H1 (cell line): Measurements from ENCODE around the gene TMEM203. TPM values are rescaled to one million over a fixed set of nuclear protein-coding genes. Genes with fewer than 3 reads are reported as not detected.

ENCODE experiments used
- CTCF ChIA-PET: fragments of 300-600 bp; sonication (Branson Sonifier 250); formaldehyde crosslinking; loops from one replicate; lab custom pipeline; 2021; ENCODE audit not compliant: partially characterized antibody; lab: Charles Lee
- POLR2A ChIA-PET: fragments of 300-600 bp; sonication (Branson Sonifier 250); formaldehyde crosslinking; loops from one replicate; lab custom pipeline; 2021; ENCODE audit warnings: inconsistent platforms; ENCODE audit not compliant: partially characterized antibody; lab: Charles Lee
- DNase-seq, 2 experiments: peaks; one replicate each; pipeline versions ENCODE4 v3.0.0 to v3.0.0-alpha.2; 2010 to 2022; ENCODE audit warnings: low spot score in 2 of 2, low read depth in 1 of 2, mixed read lengths in 1 of 2
- FAIRE-seq: peaks from 2 replicates; lab custom pipeline; 2011; peaks lifted over from hg19 to GRCh38; lab: Jason Lieb, UNC
- H2AFZ ChIP-seq: 2 replicates; pipeline ENCODE4 v1.8.1; 2012; ENCODE audit warnings: low read length, inconsistent platforms
- H2AK5ac ChIP-seq: 2 replicates; pipeline ENCODE4 v1.6.1; 2013; ENCODE audit warnings: low read depth, low read length
- H2BK120ac ChIP-seq: replicated peaks from 2 replicates; pipeline ENCODE3; 2013; ENCODE audit warnings: low read depth, low read length, inconsistent platforms
- H2BK12ac ChIP-seq: 2 replicates; pipeline ENCODE4 v1.6.1; 2013; ENCODE audit warnings: low read depth, low read length
- H2BK15ac ChIP-seq: 2 replicates; pipeline ENCODE4 v1.6.1; 2013; ENCODE audit warnings: low read length
- H2BK20ac ChIP-seq: 2 replicates; pipeline ENCODE4 v1.6.1; 2013; ENCODE audit warnings: low read length
- H2BK5ac ChIP-seq: 2 replicates; pipeline ENCODE4 v1.6.1; 2013; ENCODE audit warnings: low read depth, low read length
- H3K14ac ChIP-seq: 2 replicates; pipeline ENCODE4 v1.6.1; 2013; ENCODE audit warnings: inconsistent platforms; ENCODE audit not compliant: insufficient read length
- H3K18ac ChIP-seq: 2 replicates; pipeline ENCODE4 v1.6.1; 2013; ENCODE audit warnings: low read length; ENCODE audit errors: extremely low read depth
- H3K23ac ChIP-seq: 2 replicates; pipeline ENCODE4 v1.6.1; 2013; ENCODE audit warnings: inconsistent platforms; ENCODE audit not compliant: insufficient read length
- H3K23me2 ChIP-seq: 2 replicates; pipeline ENCODE4 v1.6.1; 2013; ENCODE audit warnings: low read depth, low read length
- H3K27ac ChIP-seq: 2 replicates; pipeline ENCODE4 v1.6.1; 2011; ENCODE audit warnings: low read depth, low read length, inconsistent platforms
- H3K27me3 ChIP-seq, 4 experiments: replicated peaks in 1 of 4; 1 replicate in 1 of 4; 2 replicates in 3 of 4; pipeline versions ENCODE4 v1.6.1 to v1.8.1; 2011 to 2013; ENCODE audit warnings: low read length in 3 of 4, mild to moderate bottlenecking in 3 of 4, inconsistent platforms in 2 of 4, mixed read lengths in 2 of 4, moderate library complexity in 1 of 4; ENCODE audit not compliant: control insufficient read depth in 3 of 4, insufficient read depth in 3 of 4; ENCODE audit errors: extremely low read depth in 1 of 4
- H3K36me3 ChIP-seq, 4 experiments: 2 replicates each; pipeline versions ENCODE4 v1.6.1 to v1.8.1; 2011 to 2013; ENCODE audit warnings: mild to moderate bottlenecking in 4 of 4, low read length in 3 of 4, moderate library complexity in 2 of 4, control low read depth in 1 of 4, inconsistent platforms in 1 of 4; ENCODE audit not compliant: insufficient read depth in 4 of 4, control insufficient read depth in 2 of 4
- H3K4ac ChIP-seq: replicated peaks from 2 replicates; pipeline ENCODE3; 2013; ENCODE audit warnings: low read length, low read depth, mixed read lengths, inconsistent platforms; ENCODE audit not compliant: insufficient read length
- H3K4me1 ChIP-seq, 4 experiments: replicated peaks in 1 of 4; 1 replicate in 1 of 4; 2 replicates in 3 of 4; pipeline versions ENCODE4 v1.6.1 to v1.8.1; 2011 to 2013; ENCODE audit warnings: low read length in 3 of 4, inconsistent platforms in 2 of 4, mixed read lengths in 1 of 4; ENCODE audit not compliant: insufficient read depth in 4 of 4, control insufficient read depth in 3 of 4
- H3K4me2 ChIP-seq, 2 experiments: 2 replicates each; pipeline versions ENCODE4 v1.6.1 to v1.8.1; 2011 to 2013; ENCODE audit warnings: low read depth in 2 of 2, low read length in 2 of 2, control low read depth in 1 of 2, inconsistent platforms in 1 of 2, mild to moderate bottlenecking in 1 of 2; ENCODE audit not compliant: insufficient read depth in 1 of 2
- H3K4me3 ChIP-seq, 4 experiments: fragments of 200-600, 300-600 bp in 1 of 4; sonication (generic), shearing (Covaris generic), sonication (Bioruptor Twin) in 1 of 4; 2 replicates each; pipeline versions ENCODE4 v1.5.1 to v1.8.1; 2011 to 2016; ENCODE audit warnings: low read length in 4 of 4, low read depth in 3 of 4, control low read depth in 2 of 4, inconsistent platforms in 2 of 4, mild to moderate bottlenecking in 2 of 4, mixed read lengths in 1 of 4, moderate library complexity in 1 of 4; ENCODE audit not compliant: insufficient read depth in 2 of 4; ENCODE audit errors: extremely low read depth in 1 of 4
- H3K56ac ChIP-seq: replicated peaks from 2 replicates; pipeline ENCODE3; 2013; ENCODE audit warnings: low read depth, mild to moderate bottlenecking, mixed read lengths, low read length, inconsistent platforms; ENCODE audit not compliant: insufficient read length
- H3K79me1 ChIP-seq: 2 replicates; pipeline ENCODE4 v1.6.1; 2013; ENCODE audit warnings: low read depth, low read length, control low read depth
- H3K79me2 ChIP-seq, 2 experiments: 2 replicates each; pipeline versions ENCODE4 v1.6.1 to v1.8.1; 2012 to 2013; ENCODE audit warnings: low read length in 2 of 2, mild to moderate bottlenecking in 2 of 2, inconsistent platforms in 1 of 2; ENCODE audit not compliant: insufficient read depth in 2 of 2, control insufficient read depth in 1 of 2
- H3K9ac ChIP-seq, 4 experiments: replicated peaks in 1 of 4; 1 replicate in 1 of 4; 2 replicates in 3 of 4; pipeline versions ENCODE4 v1.6.1 to v1.8.1; 2011 to 2013; ENCODE audit warnings: low read depth in 3 of 4, low read length in 3 of 4, control low read depth in 2 of 4, mild to moderate bottlenecking in 2 of 4, moderate library complexity in 2 of 4, inconsistent platforms in 1 of 4; ENCODE audit errors: extremely low read depth in 1 of 4
- H3K9me3 ChIP-seq, 2 experiments: 2 replicates each; pipeline versions ENCODE4 v1.6.1 to v1.8.1; 2012 to 2013; ENCODE audit warnings: mild to moderate bottlenecking in 2 of 2, moderate library complexity in 2 of 2, control low read depth in 1 of 2, inconsistent platforms in 1 of 2, low read depth in 1 of 2, low read length in 1 of 2, mixed read lengths in 1 of 2; ENCODE audit not compliant: insufficient read depth in 2 of 2
- H4K20me1 ChIP-seq, 2 experiments: replicated peaks in 1 of 2; 2 replicates each; pipeline versions ENCODE3 to v1.8.1; 2011 to 2013; ENCODE audit warnings: inconsistent platforms in 2 of 2, low read length in 2 of 2, mild to moderate bottlenecking in 1 of 2; ENCODE audit not compliant: insufficient read depth in 2 of 2, control insufficient read depth in 1 of 2
- H4K5ac ChIP-seq: 2 replicates; pipeline ENCODE4 v1.6.1; 2013; ENCODE audit warnings: low read length, low read depth, mixed read lengths, inconsistent platforms; ENCODE audit not compliant: insufficient read length
- H4K8ac ChIP-seq: 2 replicates; pipeline ENCODE4 v1.8.0; 2013; ENCODE audit warnings: mild to moderate bottlenecking, moderate library complexity, low read length, inconsistent platforms; ENCODE audit not compliant: insufficient read depth; ENCODE audit errors: extremely low read depth
- H4K91ac ChIP-seq: replicated peaks from 2 replicates; pipeline ENCODE3; 2013; ENCODE audit warnings: low read length, mixed read lengths, inconsistent platforms; ENCODE audit not compliant: insufficient read length
- CREB1 ChIP-seq: IDR thresholded peaks from 2 replicates; pipeline ENCODE4 v1.6.1; 2012; ENCODE audit warnings: inconsistent platforms
- JUN ChIP-seq: IDR thresholded peaks from 2 replicates; pipeline ENCODE4 v1.6.1; 2011; ENCODE audit warnings: low read depth, mild to moderate bottlenecking, improper control_type of control experiment, low read length
- TCF12 ChIP-seq: IDR thresholded peaks from 2 replicates; pipeline ENCODE4 v1.6.1; 2011; ENCODE audit warnings: low read depth, mild to moderate bottlenecking, low read length
- YY1 ChIP-seq: IDR thresholded peaks from 2 replicates; pipeline ENCODE4 v1.6.1; 2011; ENCODE audit warnings: low read depth, mild to moderate bottlenecking, low read length
- WGBS, 2 experiments: shearing (Covaris generic) in 1 of 2; methylation state at CpG; one replicate each; pipeline versions ENCODE4 v1.1.6 to v1.1.7; 2013 to 2015; ENCODE audit warnings: low lambda C conversion rate in 2 of 2, mixed read lengths in 2 of 2, inconsistent platforms in 1 of 2, low coverage in 1 of 2, missing lambda C conversion rate in 1 of 2; ENCODE audit not compliant: insufficient replicate concordance in 2 of 2, insufficient coverage in 1 of 2, insufficient read length in 1 of 2; ENCODE audit errors: extremely low coverage in 1 of 2, missing lambda C conversion rate in 1 of 2; 5-methylcytosine and 5-hydroxymethylcytosine counted together
- polyA plus RNA-seq, 7 experiments: library from polyadenylated mRNA; depleted of rRNA in 3 of 7; stranded (reverse) in 5 of 7; unstranded in 2 of 7; fragments of >200 nt in 5 of 7; fragments of 200-250 nt in 2 of 7; gene quantifications; 1 replicate in 5 of 7; 2 replicates in 1 of 7; 4 replicates in 1 of 7; pipeline versions ENCODE4 v1.2.1 to v1.2.3, GENCODE V29; 2011 to 2013; ENCODE audit warnings: missing spikeins in 2 of 7, mixed read lengths in 2 of 7
- total RNA-seq: library from RNA; stranded (reverse); fragmentation: NEBNext Ultra II Directional; extraction: Animal tissue kit (Norgen Biotek cat#: 25700); gene quantifications from 2 replicates; pipeline ENCODE4 v1.2.1, GENCODE V29; 2021

The TMEM203 gene
- total and polyA plus RNA-seq, 2 of the 8 experiments (the other 6 are each of a cell fraction or from before 2014, with no cell fraction given): 44.1 to 57.1 TPM

GRCh38 chr9:137230705-137231371 lies 25.4 kb upstream of the TMEM203 start, which contains the start of gene SLC34A3:
Gene SLC34A3, plus strand, starts transcription at chr9:137230901. Its CDS starts 802 bp downstream, at chr9:137231703.
- H3K27me3 ChIP-seq: no peaks in the 10 kb centered on the region; a peak in 1 of 7 replicates
- H3K56ac ChIP-seq: no peak within 1 kb of the TSS
- TF ChIP-seq YY1 (no peak), CREB1 (no peak), TCF12 (no peak), JUN (no peak)
- no peak within 1 kb of the TSS for H3K27ac ChIP-seq
- no peak within 1 kb of the TSS for H2AFZ ChIP-seq
- 89% methylated on average over 3 of the region's 14 CpGs; no CpG with 5 or more reads in 1 of the 2 experiments for WGBS, 2 experiments
- no peak within 1 kb of the TSS for H2BK15ac ChIP-seq
- H4K5ac ChIP-seq: no peak within 1 kb of the TSS
- H4K91ac ChIP-seq: no peak within 1 kb of the TSS
- H2BK5ac ChIP-seq: no peak within 1 kb of the TSS
- peaks cover 0 to 1% of the 10 kb centered on the region in 2 experiments for H4K20me1 ChIP-seq
- H2AK5ac ChIP-seq: no peak within 1 kb of the TSS
- H3K79me1 ChIP-seq: no peaks in the 10 kb centered on the region
- no peak within 1 kb of the TSS for H3K18ac ChIP-seq
- no peak within 1 kb of the TSS for H3K14ac ChIP-seq
- no peak for FAIRE-seq
- H2BK120ac ChIP-seq: no peak within 1 kb of the TSS
- H2BK20ac ChIP-seq: no peak within 1 kb of the TSS
- ChIA-PET CTCF (interaction anchor here (0.8 to 20.2 kb wide), 5 partner anchors 11 to 201 kb away, joined by 3 to 204 read pairs (median 5); partner anchors contain the start of genes ANAPC2 and SSNA1), POLR2A (interaction anchor here (0.7 to 69.9 kb wide), 4 partner anchors 17 to 30 kb away, joined by 3 to 1462 read pairs (median 6); partner anchors contain the start of genes NELFB, STPG3, TOR4A and TPRN)
- H3K9me3 ChIP-seq: no peaks in the 10 kb centered on the region
- no peaks in the 10 kb centered on the region for H3K79me2 ChIP-seq
- H3K4me2 ChIP-seq: no peak within 1 kb of the TSS
- DNase-seq: no peak
- H3K23me2 ChIP-seq: no peaks in the 10 kb centered on the region
- no peak within 1 kb of the TSS for H3K4ac ChIP-seq
- H2BK12ac ChIP-seq: no peak within 1 kb of the TSS
- H3K9ac ChIP-seq: no peak within 1 kb of the TSS
- H3K4me3 ChIP-seq: no peak within 1 kb of the TSS
- H3K4me1 ChIP-seq: peaks cover 0 to 13% (median 2%) of the 10 kb centered on the region in 4 experiments; a peak in 5 of 7 replicates
- peak within 1 kb of the TSS; percentile 71 for H4K8ac ChIP-seq
- no peak within 1 kb of the TSS for H3K23ac ChIP-seq
- no peaks in the 10 kb centered on the region for H3K36me3 ChIP-seq
